ENCODE measurements around the gene PITX3.
"Not testable (repeated sequence)": the region's sequence is repeated elsewhere in the genome, so short reads cannot be mapped to it uniquely, and the experiment has no call there.

PITX3 gene

DNA sequence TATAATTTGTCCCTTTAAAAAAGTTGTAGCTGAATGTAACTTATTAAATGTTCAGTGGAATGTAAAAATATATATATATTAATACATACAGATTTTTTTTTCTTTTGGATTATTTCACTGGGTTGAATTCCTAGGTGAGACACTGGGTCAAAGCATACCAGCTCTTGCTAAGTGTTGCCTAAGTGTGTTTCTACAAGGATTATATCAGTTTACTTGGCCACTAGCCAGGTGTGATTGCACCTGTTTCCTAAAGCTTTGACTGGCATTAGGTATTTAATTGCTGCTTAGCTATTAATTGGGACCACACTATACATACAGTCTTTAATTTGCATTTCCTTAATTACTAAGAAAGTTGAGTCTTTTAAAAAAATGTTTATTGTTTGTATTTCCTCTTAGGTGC is 20.7 kb downstream of the PITX3 start:
- H3K4me3 ChIP-seq (ENCODE audit: low read depth, low read length), result no peak overlapping the region
- DNase-seq (ENCODE audit: low read depth), result no peak
- TF ChIP-seq, protein P1, sequence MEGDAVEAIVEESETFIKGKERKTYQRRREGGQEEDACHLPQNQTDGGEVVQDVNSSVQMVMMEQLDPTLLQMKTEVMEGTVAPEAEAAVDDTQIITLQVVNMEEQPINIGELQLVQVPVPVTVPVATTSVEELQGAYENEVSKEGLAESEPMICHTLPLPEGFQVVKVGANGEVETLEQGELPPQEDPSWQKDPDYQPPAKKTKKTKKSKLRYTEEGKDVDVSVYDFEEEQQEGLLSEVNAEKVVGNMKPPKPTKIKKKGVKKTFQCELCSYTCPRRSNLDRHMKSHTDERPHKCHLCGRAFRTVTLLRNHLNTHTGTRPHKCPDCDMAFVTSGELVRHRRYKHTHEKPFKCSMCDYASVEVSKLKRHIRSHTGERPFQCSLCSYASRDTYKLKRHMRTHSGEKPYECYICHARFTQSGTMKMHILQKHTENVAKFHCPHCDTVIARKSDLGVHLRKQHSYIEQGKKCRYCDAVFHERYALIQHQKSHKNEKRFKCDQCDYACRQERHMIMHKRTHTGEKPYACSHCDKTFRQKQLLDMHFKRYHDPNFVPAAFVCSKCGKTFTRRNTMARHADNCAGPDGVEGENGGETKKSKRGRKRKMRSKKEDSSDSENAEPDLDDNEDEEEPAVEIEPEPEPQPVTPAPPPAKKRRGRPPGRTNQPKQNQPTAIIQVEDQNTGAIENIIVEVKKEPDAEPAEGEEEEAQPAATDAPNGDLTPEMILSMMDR (IDR thresholded peaks at IDR 0.05; ENCODE audit: control insufficient read depth, extremely low read depth, insufficient read depth), result no peak

DNA sequence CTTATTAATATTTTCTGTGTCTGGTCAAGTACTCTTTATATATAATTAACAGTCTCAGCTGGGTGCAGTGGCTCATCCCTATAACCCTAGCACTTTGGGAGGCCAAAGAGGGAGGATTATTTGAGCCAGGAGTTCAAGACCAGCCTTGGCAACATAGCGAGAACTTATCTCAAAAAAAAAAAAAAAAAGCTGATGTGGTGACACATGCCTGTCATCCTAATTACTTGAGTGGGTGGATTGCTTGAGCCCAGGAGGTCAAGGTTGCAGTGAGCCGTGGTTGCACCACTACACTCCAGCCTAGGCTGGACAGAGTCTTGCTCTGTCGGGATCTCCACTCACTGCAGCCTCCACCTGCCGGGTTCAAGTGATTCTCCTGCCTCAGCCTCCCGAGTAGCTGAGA is 21.9 kb downstream of the PITX3 start:
- no peak for DNase-seq (ENCODE audit: low read depth)
- H3K4me3 ChIP-seq (ENCODE audit: low read depth, low read length), result no peak overlapping the region
- TF ChIP-seq, protein P1 (IDR thresholded peaks at IDR 0.05; ENCODE audit: control insufficient read depth, extremely low read depth, insufficient read depth), result no peak

DNA sequence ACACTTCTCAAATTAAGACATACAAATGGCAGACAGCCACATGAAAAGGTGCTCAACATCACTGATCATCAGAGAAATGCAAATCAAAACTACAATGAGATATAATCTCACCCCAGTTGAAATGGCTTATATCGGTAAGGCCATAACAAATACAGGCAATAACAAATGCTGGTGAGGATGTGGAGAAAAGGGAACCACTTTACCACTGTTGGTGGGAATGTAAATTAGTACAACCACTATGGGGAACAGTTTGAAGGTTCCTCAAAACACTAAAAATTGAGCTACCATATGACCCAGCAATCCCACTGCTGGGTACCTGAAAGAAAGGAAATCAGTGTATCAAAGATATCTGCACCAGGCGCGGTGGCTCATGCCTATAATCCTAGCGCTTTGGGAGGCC is 27.7 kb downstream of the PITX3 start:
- not testable (repeated sequence) for DNase-seq (ENCODE audit: low read depth); H3K4me3 ChIP-seq (ENCODE audit: low read depth, low read length)

- H3K4me3 ChIP-seq (ENCODE audit: low read depth, low read length), result no peak overlapping the region
- no peak for DNase-seq (ENCODE audit: low read depth)
- TF ChIP-seq, protein P1 (IDR thresholded peaks at IDR 0.05; ENCODE audit: control insufficient read depth, extremely low read depth, insufficient read depth), result no peak
Measured at GRCh38 chr10:102211615-102212299, 29.6 kb downstream of the PITX3 start.

DNA sequence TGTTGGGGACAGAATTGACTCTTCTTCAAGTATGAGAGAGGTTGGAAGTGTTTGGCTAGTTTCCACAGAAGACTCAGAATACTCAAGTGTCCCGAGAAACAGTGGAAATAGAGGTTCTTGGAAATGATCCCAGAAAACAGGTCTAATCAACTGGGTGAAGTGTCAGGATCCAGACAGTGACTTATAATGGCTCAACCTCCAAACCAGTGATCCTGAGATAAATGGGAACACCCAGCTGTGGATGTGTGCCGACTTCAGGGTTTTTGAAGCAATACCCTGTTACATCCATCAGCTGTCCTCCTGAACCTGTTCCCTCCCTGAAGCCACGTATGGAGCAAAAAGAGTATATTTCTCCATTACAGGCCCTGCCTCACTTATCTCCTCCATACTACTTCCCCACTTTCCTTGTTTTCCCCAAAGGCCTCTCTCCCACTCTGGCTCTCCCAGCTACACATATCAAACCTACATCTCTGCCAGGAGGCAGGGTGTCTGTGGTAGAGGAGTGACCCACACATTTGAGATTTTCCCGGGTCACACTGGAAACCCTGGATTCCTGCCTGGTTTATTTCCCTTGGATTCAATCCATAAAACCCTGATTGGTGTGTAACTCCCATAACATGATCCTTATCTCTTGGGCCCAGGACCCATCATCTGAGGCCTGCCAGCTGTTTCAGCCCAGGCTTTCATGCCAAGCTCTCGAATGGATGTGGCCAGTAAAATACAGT is 32.8 kb downstream of the PITX3 start:
- H3K4me3 ChIP-seq (ENCODE audit: low read depth, low read length), result no peak overlapping the region
- DNase-seq (ENCODE audit: low read depth), result peak; percentile 26
- TF ChIP-seq, protein P1 (IDR thresholded peaks at IDR 0.05; ENCODE audit: control insufficient read depth, extremely low read depth, insufficient read depth), result no peak

DNA sequence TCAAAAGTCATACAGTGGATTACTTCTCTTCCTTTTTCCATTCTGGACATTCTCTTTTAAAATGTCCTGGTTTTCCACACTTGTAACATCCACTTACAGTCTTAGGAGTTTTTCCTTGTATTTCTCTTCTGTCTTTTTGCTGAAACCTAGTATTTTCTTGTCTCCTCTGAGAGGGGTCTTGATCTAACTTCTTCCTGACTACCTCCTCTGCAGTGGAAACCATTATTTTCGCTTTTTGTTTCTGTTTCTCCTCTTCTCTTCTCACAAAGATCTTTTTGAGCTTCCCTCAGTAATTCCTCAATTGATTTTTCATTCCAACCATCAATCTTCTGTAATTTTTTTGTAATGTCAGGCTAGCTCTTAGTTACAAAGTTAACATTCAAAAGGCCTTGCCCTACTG is 38.9 kb downstream of the PITX3 start:
- no peak overlapping the region for H3K4me3 ChIP-seq (ENCODE audit: low read depth, low read length)
- no peak for DNase-seq (ENCODE audit: low read depth)
- TF ChIP-seq, protein P1 (IDR thresholded peaks at IDR 0.05; ENCODE audit: control insufficient read depth, extremely low read depth, insufficient read depth), result no peak

DNA sequence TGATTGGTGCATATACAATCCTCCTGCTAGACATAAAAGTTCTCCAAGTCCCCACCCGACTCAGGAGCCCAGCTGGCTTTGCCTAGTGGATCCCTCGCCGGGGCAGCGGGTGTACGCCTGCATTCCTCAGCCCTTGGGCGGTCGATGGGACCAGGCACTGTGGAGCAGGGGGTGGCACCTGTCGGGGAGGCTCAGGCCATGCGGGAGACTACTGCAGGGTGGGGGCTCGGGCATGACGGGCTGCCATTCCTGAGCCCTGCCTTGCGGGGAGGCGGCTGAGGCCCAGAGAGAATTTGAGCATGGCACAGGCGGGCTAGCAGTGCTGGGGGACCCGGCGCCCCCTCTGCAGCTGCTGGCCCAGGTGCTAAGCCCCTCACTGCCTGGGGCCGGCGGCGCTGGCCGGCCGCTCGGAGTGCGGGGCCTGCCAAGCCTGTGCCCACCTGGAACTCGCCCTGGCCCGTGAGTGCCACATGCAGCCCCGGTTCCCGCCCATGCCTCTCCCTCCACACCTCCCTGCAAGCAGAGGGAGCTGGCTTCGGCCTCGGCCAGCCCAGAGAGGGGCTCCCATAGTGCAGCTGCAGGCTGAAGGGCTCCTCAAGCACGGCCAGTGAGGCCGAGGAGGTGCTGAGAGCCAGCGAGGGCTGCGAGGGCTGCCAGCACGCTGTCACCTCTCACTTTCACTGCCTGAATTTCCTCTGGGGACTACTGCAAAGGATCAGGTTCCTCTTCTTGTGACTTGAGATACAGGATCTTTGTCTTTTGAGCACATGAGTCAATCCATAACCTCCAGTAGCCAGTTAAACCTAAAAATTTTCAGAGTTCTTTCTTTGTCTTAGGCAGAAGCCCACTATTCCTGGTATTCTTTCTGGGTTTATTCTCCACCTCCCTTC is 40.3 kb downstream of the PITX3 start:
- TF ChIP-seq, protein P1 (IDR thresholded peaks at IDR 0.05; ENCODE audit: control insufficient read depth, extremely low read depth, insufficient read depth), result no peak
- no peak overlapping the region for H3K4me3 ChIP-seq (ENCODE audit: low read depth, low read length)
- DNase-seq (ENCODE audit: low read depth), result no peak
